Neural crest cell (in vitro differentiated cells): ENCODE data around the gene NFKBIB. TPM values are rescaled to one million over a fixed set of nuclear protein-coding genes. Genes with fewer than 3 reads are reported as not detected.
A peak's percentile ranks its signal among the peaks of the same experiment; 100 is the strongest.
"Not testable (repeated sequence)": the region's sequence is repeated elsewhere in the genome, so short reads cannot be mapped to it uniquely, and the experiment has no call there.

Experiments used
- DNase-seq: peaks from one replicate; pipeline ENCODE4 v3.0.0; 2021; ENCODE audit warnings: low read depth, mixed read lengths, low spot score
- H3K27ac Mint-ChIP-seq: one replicate; pipeline ENCODE4 v1.8.0; 2021; ENCODE audit warnings: mild to moderate bottlenecking, mixed read lengths; ENCODE audit not compliant: unreplicated experiment
- H3K27me3 Mint-ChIP-seq: 2 replicates; pipeline ENCODE4 v1.8.0; 2021; ENCODE audit warnings: low read depth, mild to moderate bottlenecking, mixed read lengths
- H3K36me3 Mint-ChIP-seq: 2 replicates; pipeline ENCODE4 v1.8.0; 2021; ENCODE audit warnings: low read depth, mild to moderate bottlenecking, mixed read lengths
- H3K4me1 Mint-ChIP-seq: 2 replicates; pipeline ENCODE4 v1.8.0; 2021; ENCODE audit warnings: mixed read lengths
- H3K4me3 Mint-ChIP-seq: one replicate; pipeline ENCODE4 v1.8.0; 2021; ENCODE audit warnings: mild to moderate bottlenecking, mixed read lengths
- H3K9me3 Mint-ChIP-seq: 2 replicates; pipeline ENCODE4 v1.8.0; 2021; ENCODE audit warnings: mixed read lengths
- total RNA-seq: library from RNA; stranded (reverse); gene quantifications from 2 replicates; pipeline ENCODE4 v1.2.1, GENCODE V29; 2021
- TF ChIP-seq, protein P1 (sequence below): fragments of 200-600 bp; sonication (generic); conservative IDR thresholded peaks from 2 replicates; pipeline ENCODE4 v1.5.0; 2021; ENCODE audit warnings: antibody characterized with exemption, mild to moderate bottlenecking

Gene NFKBIB
- total RNA-seq, 1 donor from 2014 or later = 21.2 TPM

DNA sequence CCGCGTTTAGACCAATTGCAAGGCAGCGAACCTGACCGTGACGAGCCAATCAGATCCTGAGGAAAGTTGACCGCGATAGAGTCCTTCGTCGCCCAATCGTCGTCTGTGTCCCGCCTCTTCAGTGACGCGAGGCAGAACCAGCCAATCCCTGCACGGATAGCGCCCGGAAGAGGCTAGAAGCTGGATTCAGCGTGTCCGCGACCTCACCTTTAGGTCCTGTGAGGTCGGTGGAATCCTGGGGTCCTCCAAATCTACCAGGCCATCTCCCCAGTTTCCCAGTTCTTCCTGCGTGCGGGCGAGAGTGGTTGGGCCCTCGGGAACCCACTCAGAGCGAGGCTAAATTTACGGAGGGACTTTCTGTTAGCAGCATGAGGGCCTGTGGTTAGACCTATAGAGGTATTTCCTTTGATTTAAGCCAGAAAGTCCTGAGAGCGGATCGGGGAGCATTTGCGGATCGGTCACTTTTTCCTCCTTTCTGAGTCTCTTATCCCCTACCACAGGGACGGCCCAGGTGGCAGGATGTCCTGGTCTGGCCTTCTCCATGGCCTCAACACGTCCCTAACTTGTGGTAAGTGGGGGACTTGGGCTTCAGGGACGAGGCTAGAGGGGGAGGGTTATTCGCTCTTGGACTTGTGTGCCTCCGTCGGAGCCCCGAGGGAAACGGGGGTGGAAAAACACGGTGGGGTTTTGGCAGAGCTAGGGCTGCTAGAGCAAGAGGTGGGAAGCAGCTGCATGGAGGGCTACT is 31.2 kb downstream of the NFKBIB start, which contains the start of gene MRPS12:
Gene MRPS12 (plus strand): TSS at position 169 of the 745 bp plus-strand sequence. CDS start 351 bp downstream, at position 520.
- Mint-ChIP-seq H3K4me1 (peaks cover 28% of the 10 kb centered on the region), H3K27ac (peak within 1 kb of the TSS; percentile 99), H3K9me3 (peaks cover 2% of the 10 kb centered on the region), H3K36me3 (peaks cover 17% of the 10 kb centered on the region), H3K27me3 (no peaks in the 10 kb centered on the region), H3K4me3 (peak within 1 kb of the TSS; percentile 100)
- TF ChIP-seq, protein P1, sequence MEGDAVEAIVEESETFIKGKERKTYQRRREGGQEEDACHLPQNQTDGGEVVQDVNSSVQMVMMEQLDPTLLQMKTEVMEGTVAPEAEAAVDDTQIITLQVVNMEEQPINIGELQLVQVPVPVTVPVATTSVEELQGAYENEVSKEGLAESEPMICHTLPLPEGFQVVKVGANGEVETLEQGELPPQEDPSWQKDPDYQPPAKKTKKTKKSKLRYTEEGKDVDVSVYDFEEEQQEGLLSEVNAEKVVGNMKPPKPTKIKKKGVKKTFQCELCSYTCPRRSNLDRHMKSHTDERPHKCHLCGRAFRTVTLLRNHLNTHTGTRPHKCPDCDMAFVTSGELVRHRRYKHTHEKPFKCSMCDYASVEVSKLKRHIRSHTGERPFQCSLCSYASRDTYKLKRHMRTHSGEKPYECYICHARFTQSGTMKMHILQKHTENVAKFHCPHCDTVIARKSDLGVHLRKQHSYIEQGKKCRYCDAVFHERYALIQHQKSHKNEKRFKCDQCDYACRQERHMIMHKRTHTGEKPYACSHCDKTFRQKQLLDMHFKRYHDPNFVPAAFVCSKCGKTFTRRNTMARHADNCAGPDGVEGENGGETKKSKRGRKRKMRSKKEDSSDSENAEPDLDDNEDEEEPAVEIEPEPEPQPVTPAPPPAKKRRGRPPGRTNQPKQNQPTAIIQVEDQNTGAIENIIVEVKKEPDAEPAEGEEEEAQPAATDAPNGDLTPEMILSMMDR = no peak
- DNase-seq = peak; percentile 95

DNA sequence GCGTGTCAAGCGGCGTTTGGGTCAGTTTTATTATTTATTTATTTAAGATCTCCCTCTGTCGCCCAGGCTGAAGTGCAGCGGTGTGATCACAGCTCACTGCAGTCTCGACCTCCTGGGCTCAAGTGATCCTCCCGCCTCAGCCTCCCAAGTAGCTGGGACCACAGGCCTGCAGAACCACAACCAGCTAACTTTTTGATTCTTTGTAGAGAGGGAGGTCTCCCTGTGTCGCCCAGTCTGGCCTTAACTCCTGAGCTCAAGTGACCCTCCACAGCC is 31.7 kb downstream of the NFKBIB start:
- TF ChIP-seq, protein P1 = no peak
- DNase-seq = no peak
- peak overlapping the region; percentile 100 for H3K4me3 Mint-ChIP-seq
- no peaks in the 10 kb centered on the region for H3K27me3 Mint-ChIP-seq
- peaks cover 5% of the 10 kb centered on the region for H3K9me3 Mint-ChIP-seq
- peaks cover 28% of the 10 kb centered on the region for H3K4me1 Mint-ChIP-seq
- peaks cover 21% of the 10 kb centered on the region for H3K36me3 Mint-ChIP-seq
- H3K27ac Mint-ChIP-seq = no peak overlapping the region

DNA sequence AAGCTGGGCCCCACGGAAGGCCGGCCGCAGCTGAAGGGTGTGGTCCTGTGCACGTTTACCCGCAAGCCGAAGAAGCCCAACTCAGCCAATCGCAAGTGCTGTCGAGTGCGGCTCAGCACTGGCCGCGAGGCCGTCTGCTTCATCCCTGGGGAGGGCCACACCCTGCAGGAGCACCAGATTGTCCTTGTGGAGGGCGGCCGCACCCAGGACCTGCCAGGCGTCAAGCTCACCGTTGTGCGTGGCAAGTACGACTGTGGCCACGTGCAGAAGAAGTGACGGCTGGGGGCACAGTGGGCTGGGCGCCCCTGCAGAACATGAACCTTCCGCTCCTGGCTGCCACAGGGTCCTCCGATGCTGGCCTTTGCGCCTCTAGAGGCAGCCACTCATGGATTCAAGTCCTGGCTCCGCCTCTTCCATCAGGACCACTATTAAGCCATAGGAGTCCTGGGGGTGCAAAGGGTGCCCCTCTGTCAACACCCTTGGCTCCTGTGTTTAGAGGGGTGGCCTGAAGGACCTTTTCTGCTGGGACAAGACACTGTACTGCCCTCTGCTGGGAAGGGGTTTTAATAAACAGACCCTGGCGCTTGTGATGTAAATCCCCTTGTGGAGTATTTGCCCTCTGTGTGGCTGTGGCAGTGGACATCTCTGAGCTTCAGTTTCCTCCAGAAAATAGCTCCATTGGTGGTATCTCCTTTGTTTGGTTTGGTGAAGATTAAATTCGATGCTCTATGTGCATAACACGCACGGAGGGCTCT is 32.8 kb downstream of the NFKBIB start:
- Mint-ChIP-seq H3K9me3 (peaks cover 5% of the 10 kb centered on the region), H3K4me3 (peak overlapping the region; percentile 83), H3K27ac (no peak overlapping the region), H3K36me3 (peaks cover 21% of the 10 kb centered on the region), H3K27me3 (no peaks in the 10 kb centered on the region), H3K4me1 (peaks cover 28% of the 10 kb centered on the region)
- TF ChIP-seq, protein P1 = peak; percentile 50
- peak; percentile 45 for DNase-seq

DNA sequence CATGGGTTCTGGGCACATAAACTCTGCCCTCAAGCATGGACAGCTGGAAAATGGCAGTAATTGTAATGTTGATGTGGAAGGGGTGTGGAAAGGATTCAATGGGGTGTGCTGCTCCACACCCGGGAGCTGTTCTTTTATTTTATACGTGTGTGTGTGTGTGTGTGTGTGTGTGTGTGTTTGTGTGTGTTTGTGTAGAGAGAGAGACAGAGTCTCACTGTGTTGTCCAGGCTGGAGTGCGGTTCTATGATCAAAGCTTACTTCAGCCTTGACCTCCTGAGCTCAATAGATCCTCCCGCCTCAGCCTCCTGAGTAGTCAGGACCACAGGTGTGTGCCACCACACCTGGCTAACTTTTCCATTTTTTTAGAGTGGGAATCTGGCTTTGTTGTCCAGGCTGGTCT is 33.8 kb downstream of the NFKBIB start:
- peaks cover 26% of the 10 kb centered on the region for H3K4me1 Mint-ChIP-seq

DNA sequence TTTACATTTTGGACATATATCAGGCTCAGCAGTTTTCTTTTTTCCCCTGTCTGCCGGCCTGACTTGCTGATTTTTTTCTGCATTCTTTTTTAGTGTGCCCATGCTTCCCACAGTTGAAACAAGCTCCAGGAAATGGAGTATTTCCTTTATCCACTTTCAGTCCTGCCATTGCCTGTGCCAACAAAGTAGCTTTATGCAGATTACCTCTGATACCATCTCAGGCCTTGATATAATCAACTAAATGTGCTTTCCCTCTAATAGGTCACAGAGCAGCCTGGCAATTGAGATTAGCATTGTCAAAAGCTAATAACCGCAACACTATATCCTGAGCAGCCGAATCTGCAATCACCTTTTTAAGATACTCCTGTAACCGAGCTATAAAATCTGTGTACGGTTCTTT is 40.2 kb downstream of the NFKBIB start:
- Mint-ChIP-seq H3K4me3 (no peak overlapping the region), H3K27ac (no peak overlapping the region), H3K27me3 (peaks cover 4% of the 10 kb centered on the region), H3K4me1 (no peaks in the 10 kb centered on the region), H3K9me3 (peaks cover 5% of the 10 kb centered on the region), H3K36me3 (peaks cover 22% of the 10 kb centered on the region)
- TF ChIP-seq, protein P1 = no peak
- no peak for DNase-seq

More for the DNA sequence above, 33.8 kb downstream of the NFKBIB start:
- Mint-ChIP-seq H3K27me3 (no peaks in the 10 kb centered on the region), H3K36me3 (peaks cover 21% of the 10 kb centered on the region), H3K9me3 (peaks cover 5% of the 10 kb centered on the region), H3K4me3 (no peak overlapping the region), H3K27ac (no peak overlapping the region)
- no peak for DNase-seq
- TF ChIP-seq, protein P1 = no peak

DNA sequence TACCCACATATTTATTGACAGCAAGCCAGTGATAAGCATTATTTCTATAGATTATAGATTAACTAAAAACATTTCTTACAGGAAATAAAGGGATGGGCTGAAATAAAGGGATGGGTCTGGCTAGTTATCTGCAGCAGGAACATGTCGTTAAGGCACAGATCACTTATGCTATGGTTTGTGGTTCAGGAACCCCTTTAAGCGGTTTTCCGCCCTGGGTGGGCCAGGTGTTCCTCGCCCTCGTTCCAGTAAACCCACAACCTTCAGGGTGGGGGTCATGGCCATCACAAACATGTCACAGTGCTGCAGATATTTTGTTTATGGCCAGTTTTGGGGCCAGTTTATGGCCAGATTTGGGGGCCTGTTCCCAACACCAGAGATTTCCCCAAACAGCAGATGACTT is 41.7 kb downstream of the NFKBIB start:
- H3K27me3 Mint-ChIP-seq, H3K36me3 Mint-ChIP-seq, H3K4me1 Mint-ChIP-seq, H3K9me3 Mint-ChIP-seq, DNase-seq, H3K4me3 Mint-ChIP-seq: not testable (repeated sequence)
- peak overlapping the region; percentile 24 for H3K27ac Mint-ChIP-seq
